Lung (tissue), 12 donors: ENCODE results near the gene RIPPLY3. TPM values are rescaled to one million over a fixed set of nuclear protein-coding genes. Genes with fewer than 3 reads are reported as not detected.

ENCODE experiments used
- ATAC-seq: fragments of 200-7000 bp; cut with Tn5 transposase; one replicate; pipeline ENCODE4 v1.9.1; 2020; ENCODE audit warnings: moderate number of reproducible peaks; ENCODE audit not compliant: insufficient read depth, low FRiP score
- DNase-seq, 3 donors: peaks; one replicate each; pipeline ENCODE4 v3.0.0-alpha.2; 2013 to 2017
- H3K27ac ChIP-seq, 2 donors: one replicate each; pipeline ENCODE4 v1.5.1; 2013; ENCODE audit warnings: mild to moderate bottlenecking in 2 of 2, moderate library complexity in 2 of 2, control low read depth in 1 of 2, inconsistent platforms in 1 of 2, low read depth in 1 of 2, low read length in 1 of 2
- H3K27me3 ChIP-seq, 3 donors: one replicate each; pipeline ENCODE4 v1.5.1; 2013; ENCODE audit warnings: low read length in 2 of 3; ENCODE audit not compliant: control insufficient read depth in 3 of 3, insufficient read depth in 3 of 3
- H3K36me3 ChIP-seq, 4 donors: one replicate each; pipeline ENCODE4 v1.5.1; 2013; ENCODE audit warnings: low read length in 4 of 4, mild to moderate bottlenecking in 1 of 4, moderate library complexity in 1 of 4; ENCODE audit not compliant: control insufficient read depth in 4 of 4, insufficient read depth in 4 of 4
- H3K4me1 ChIP-seq, 5 donors: one replicate each; pipeline ENCODE4 v1.5.1; 2013; ENCODE audit warnings: low read length in 5 of 5, mild to moderate bottlenecking in 2 of 5, moderate library complexity in 1 of 5; ENCODE audit not compliant: control insufficient read depth in 5 of 5, insufficient read depth in 5 of 5
- H3K4me3 ChIP-seq: one replicate; pipeline ENCODE4 v1.5.1; 2013; ENCODE audit warnings: mild to moderate bottlenecking, control low read depth, moderate library complexity
- H3K9ac ChIP-seq, 2 donors: one replicate each; pipeline ENCODE4 v1.5.1; 2013; ENCODE audit warnings: low read length in 2 of 2, control low read depth in 1 of 2; ENCODE audit not compliant: insufficient read depth in 1 of 2
- H3K9me3 ChIP-seq, 4 donors: one replicate each; pipeline ENCODE4 v1.5.1; 2013; ENCODE audit warnings: low read length in 3 of 4, mild to moderate bottlenecking in 1 of 4, moderate library complexity in 1 of 4; ENCODE audit not compliant: control insufficient read depth in 4 of 4, insufficient read depth in 3 of 4
- CTCF ChIP-seq: IDR thresholded peaks from 2 replicates; pipeline ENCODE4 v1.5.1; 2012; ENCODE audit warnings: mild to moderate bottlenecking; ENCODE audit errors: control extremely low read depth, extremely low read depth
- WGBS, 2 donors: extraction: QIAGEN DNeasy Blood & Tissue Kit; methylation state at CpG; one replicate each; pipeline ENCODE4 v1.1.7; 2013; 5-methylcytosine and 5-hydroxymethylcytosine counted together
- polyA plus RNA-seq, 2 donors: library from polyadenylated mRNA; stranded (reverse); fragments of 200-250 nt; gene quantifications; one replicate each; pipeline ENCODE4 v1.2.1, GENCODE V29; 2013
- total RNA-seq, 2 donors: library from RNA; depleted of rRNA in 1 of 2; stranded (reverse); fragments of >200 nt in 1 of 2; gene quantifications; one replicate each; pipeline ENCODE4 v1.2.1, GENCODE V29; 2014 to 2021
- donor health status: control.
- donor health status: control.
- donor health status: Bipolar disorder and iron deficiency.
- donor health status: healthy.
- donor health status: DM: yes; HTN: yes; CAD: no.

The RIPPLY3 gene
- total and polyA plus RNA-seq, 4 donors: 0.18 to 2.1 (median 0.57) TPM

GRCh38 chr21:37055271-37055855 is 48.9 kb downstream of the RIPPLY3 start:
- peaks cover 0 to 4% (median under 1%) of the 10 kb centered on the region in 5 donors for H3K4me1 ChIP-seq
- H3K27ac ChIP-seq: no peak overlapping the region
- H3K4me3 ChIP-seq: no peak overlapping the region
- no peak for DNase-seq
- 80 to 85% methylated on average over 2 of the region's 2 CpGs for WGBS, 2 donors
- no peaks in the 10 kb centered on the region for H3K36me3 ChIP-seq
- H3K9me3 ChIP-seq: peaks cover 0 to 3% (median 0%) of the 10 kb centered on the region in 4 donors
- no peak overlapping the region for H3K9ac ChIP-seq
- ATAC-seq: no peak
- H3K27me3 ChIP-seq: no peaks in the 10 kb centered on the region
- no peak for TF ChIP-seq CTCF

GRCh38 chr21:37057614-37058013 is 51.1 kb downstream of the RIPPLY3 start:
- no peak for DNase-seq
- Histone ChIP-seq H3K27ac (no peak overlapping the region), H3K9me3 (peaks cover 0 to 3% (median 0%) of the 10 kb centered on the region in 4 donors), H3K4me3 (no peak overlapping the region), H3K9ac (no peak overlapping the region), H3K36me3 (no peaks in the 10 kb centered on the region), H3K4me1 (peaks cover 0 to 9% (median 5%) of the 10 kb centered on the region in 5 donors), H3K27me3 (no peaks in the 10 kb centered on the region)
- ATAC-seq: no peak
- WGBS, 2 donors: 90 to 92% methylated on average over 7 of the region's 7 CpGs
- no peak for TF ChIP-seq CTCF

GRCh38 chr21:37058261-37058660 is 51.8 kb downstream of the RIPPLY3 start:
- WGBS, 2 donors: 45 to 51% methylated on average over 2 of the region's 2 CpGs
- H3K9me3 ChIP-seq: peaks cover 0 to 3% (median 0%) of the 10 kb centered on the region in 4 donors
- no peaks in the 10 kb centered on the region for H3K36me3 ChIP-seq
- no peak for ATAC-seq
- H3K4me3 ChIP-seq: no peak overlapping the region
- TF ChIP-seq CTCF: no peak
- no peaks in the 10 kb centered on the region for H3K27me3 ChIP-seq
- H3K9ac ChIP-seq: no peak overlapping the region
- DNase-seq: no peak
- H3K27ac ChIP-seq: no peak overlapping the region
- H3K4me1 ChIP-seq: peaks cover 0 to 9% (median 5%) of the 10 kb centered on the region in 5 donors

- TF ChIP-seq CTCF: no peak
- peaks cover 0 to 9% (median 5%) of the 10 kb centered on the region in 5 donors for H3K4me1 ChIP-seq
- H3K36me3 ChIP-seq: no peaks in the 10 kb centered on the region
- ATAC-seq: no peak
- no peak overlapping the region for H3K9ac ChIP-seq
- H3K27me3 ChIP-seq: no peaks in the 10 kb centered on the region
- 71 to 74% methylated on average over 5 of the region's 5 CpGs for WGBS, 2 donors
- no peak for DNase-seq
- H3K27ac ChIP-seq: no peak overlapping the region
- no peak overlapping the region for H3K4me3 ChIP-seq
- H3K9me3 ChIP-seq: peaks cover 0 to 3% (median 0%) of the 10 kb centered on the region in 4 donors
These were observed 52.7 kb downstream of the RIPPLY3 start for GRCh38 chr21:37059181-37059580.
